HFF-Myc (cell line): ENCODE data around the gene ACTG1.

Experiments
- DNase-seq: peaks from one replicate; pipeline ENCODE4 v3.0.0-alpha.2; 2011; ENCODE audit warnings: low read depth; ENCODE audit errors: extremely low read depth
- H3K4me3 ChIP-seq: replicated peaks from 2 replicates; pipeline ENCODE4 v1.5.1; 2011; ENCODE audit warnings: low read depth, mild to moderate bottlenecking, control low read depth, low read length
- TF ChIP-seq, protein P1 (sequence below): IDR thresholded peaks from 2 replicates; pipeline ENCODE4 v1.5.1; 2012; ENCODE audit warnings: mild to moderate bottlenecking, low read depth, low read length, control low read depth; ENCODE audit errors: missing control alignments

ACTG1 gene

DNA sequence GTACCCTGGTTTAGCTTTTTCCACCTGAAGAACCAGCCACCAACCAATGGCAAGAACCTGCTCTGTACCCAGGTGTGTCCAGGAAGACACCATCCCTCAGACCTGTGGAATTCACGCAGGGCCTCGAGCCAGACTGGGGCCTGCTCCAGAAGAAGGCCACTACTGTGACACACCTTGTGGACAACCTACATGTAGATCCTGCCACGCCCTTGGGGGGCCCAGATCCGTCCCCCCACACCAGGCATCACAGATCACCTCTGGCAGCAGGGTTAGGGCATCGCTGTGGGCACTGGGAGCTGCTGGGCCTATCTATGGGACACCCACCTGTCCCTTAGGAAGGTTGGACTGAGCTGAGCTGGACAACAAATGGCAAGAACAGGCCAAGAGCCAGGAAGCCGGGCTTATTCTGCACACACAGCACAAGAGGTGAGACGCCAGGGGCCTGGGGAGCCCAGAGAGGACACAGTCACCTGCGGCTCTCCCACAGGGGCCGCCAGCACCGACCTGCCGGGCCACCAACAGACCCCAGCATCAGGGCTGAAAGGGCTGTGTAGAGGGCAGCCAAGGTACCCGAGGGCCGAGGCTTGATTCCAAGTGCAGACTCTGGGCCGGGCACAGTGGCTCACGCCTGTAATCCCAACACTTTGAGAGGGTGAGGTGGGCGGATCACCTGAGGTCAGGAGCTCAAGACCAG, 31.8 kb upstream of the ACTG1 start:
- no peak overlapping the region for H3K4me3 ChIP-seq

DNA sequence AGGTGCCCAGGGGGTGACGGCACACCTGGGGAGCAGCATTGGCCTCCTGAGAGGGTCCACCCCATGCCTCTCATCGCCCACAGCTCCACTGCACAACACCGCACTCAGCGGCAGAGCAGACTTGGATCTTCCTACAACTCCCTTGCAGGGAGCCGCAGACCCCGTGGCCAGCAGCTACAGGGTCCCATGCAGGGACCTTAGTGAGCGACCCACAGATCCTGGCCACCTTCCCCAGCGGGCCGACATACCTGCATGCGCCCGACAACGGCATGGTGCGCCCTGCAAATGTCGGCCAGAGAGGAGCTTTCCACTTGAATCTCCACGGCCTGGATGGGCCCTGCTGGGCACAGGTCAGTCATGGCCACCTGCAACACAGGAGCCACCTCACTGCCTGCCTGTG, 31.2 kb upstream of the ACTG1 start:
- no peak overlapping the region for H3K4me3 ChIP-seq
- DNase-seq = no peak
- TF ChIP-seq, protein P1, sequence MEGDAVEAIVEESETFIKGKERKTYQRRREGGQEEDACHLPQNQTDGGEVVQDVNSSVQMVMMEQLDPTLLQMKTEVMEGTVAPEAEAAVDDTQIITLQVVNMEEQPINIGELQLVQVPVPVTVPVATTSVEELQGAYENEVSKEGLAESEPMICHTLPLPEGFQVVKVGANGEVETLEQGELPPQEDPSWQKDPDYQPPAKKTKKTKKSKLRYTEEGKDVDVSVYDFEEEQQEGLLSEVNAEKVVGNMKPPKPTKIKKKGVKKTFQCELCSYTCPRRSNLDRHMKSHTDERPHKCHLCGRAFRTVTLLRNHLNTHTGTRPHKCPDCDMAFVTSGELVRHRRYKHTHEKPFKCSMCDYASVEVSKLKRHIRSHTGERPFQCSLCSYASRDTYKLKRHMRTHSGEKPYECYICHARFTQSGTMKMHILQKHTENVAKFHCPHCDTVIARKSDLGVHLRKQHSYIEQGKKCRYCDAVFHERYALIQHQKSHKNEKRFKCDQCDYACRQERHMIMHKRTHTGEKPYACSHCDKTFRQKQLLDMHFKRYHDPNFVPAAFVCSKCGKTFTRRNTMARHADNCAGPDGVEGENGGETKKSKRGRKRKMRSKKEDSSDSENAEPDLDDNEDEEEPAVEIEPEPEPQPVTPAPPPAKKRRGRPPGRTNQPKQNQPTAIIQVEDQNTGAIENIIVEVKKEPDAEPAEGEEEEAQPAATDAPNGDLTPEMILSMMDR = no peak

More for the DNA sequence above, 31.8 kb upstream of the ACTG1 start:
- TF ChIP-seq, protein P1 = no peak
- DNase-seq = no peak

DNA sequence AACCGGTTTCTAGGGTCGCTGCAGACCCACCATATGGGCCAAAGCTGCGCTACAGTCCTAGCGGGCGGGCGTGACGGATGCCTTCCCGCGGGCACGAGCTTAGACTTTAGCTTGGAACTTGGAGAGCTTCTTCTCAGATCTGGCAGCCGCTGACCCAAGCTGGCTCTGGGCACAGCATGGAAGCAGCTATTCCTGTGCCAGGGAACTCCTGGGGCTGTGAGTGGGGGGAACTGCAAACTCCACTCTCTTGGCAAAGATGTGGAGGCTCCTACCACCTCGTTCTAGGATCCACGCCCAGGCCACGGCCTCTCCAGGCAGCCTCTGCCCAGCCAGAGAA, 30.7 kb upstream of the ACTG1 start:
- DNase-seq = no peak
- TF ChIP-seq, protein P1 = no peak
- no peak overlapping the region for H3K4me3 ChIP-seq

DNA sequence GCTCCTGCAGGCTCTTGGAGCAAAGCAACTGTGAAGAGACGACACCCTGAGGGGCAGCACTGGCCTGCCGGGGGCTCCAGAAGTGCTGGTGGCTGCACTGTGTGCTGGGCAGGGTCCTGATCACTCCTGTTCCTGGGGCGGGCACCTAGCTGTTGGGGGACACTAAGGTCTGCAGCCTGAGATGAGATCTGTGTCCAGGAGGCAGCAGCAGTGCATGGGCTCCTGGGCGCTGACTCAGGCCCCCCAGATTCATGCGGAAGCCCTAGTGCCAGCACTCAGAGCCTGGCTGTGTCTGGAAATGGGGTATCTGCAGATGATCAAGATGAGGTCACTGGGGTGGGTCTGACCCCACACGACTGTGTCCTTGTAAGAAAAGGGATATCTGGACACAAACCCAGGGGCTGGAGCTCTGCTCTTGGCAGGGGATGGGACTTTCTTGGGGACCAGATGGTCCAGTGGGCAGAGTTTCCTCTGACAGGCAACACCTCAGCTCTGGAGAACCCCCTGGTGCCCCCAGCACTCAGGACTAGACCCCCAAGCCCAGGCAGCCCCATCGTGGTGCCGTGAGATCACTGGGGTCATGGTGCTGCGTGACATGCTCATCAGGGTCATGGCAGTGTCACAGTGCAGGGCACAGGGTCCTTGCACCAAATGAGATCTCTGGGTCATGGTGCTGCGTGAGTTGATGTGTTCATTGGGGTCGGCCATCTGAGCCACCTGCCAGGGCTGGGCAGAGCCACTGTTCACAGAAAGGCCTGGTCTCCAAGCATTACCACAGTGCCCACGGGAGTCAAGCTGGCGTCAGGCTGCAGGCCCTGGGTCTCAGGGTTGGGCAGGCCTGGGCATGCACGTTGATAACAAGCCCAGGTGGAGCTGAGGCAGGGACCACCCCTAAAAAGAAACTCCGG, 30.1 kb upstream of the ACTG1 start:
- no peak overlapping the region for H3K4me3 ChIP-seq
- no peak for DNase-seq
- TF ChIP-seq, protein P1 = no peak

DNA sequence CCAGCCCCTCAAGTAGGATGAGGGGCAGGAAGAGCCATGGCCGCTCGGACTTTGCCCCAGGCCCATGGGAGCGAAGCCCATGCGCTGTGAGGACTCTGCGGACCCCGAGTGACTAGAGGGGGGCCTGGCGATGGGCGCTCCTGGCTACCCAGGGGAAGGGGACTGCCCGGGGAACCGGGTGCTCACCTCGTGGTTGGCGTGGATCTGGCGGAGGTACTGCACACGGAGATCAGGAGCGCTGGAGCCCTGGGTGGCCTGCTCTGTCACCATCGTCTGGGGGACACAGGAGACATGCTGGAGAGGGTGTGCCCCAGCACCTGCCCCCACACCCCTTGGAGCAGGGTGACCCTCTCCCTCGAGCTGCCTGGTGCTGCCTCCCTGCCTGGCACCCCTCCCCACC, 28.5 kb upstream of the ACTG1 start:
- TF ChIP-seq, protein P1 = no peak
- no peak for DNase-seq

DNA sequence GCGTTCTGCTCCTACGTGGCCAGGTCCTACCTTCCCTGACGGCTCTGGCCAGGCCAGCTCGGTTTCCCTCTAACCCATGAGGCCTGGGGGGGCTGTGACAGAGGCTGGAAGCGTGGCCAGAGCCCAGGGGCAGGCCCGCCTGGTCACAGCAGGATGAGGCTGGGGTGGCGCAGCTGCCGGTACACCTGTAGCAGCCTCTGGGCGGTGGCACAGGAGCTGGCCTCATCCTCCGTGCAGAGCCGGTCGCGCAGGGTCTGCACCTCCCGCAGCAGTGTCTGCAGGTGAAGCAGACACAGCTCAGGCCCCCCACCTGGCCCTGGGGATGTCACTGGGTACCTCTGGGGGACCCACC, 28.1 kb upstream of the ACTG1 start:
- no peak overlapping the region for H3K4me3 ChIP-seq
- TF ChIP-seq, protein P1 = no peak
- DNase-seq = no peak

More for the DNA sequence above, 28.5 kb upstream of the ACTG1 start:
- no peak overlapping the region for H3K4me3 ChIP-seq
